NCI-H146 treated with DMSO at 0.1 percent for 48 hours (cell line): ENCODE data around the gene PROC.

ENCODE experiments used
- DNase-seq: peaks from one replicate; lab custom pipeline; 2025; ENCODE audit not compliant: unreplicated experiment; lab: John Stamatoyannopoulos, UW

PROC gene

GRCh38 chr2:127418300-127419111 lies at the start of gene PROC:
Gene PROC, plus strand, starts transcription at chr2:127418427. Its CDS starts 1,516 bp downstream, at chr2:127419943.
- no peak for DNase-seq

GRCh38 chr2:127370010-127370409 lies 48.2 kb upstream of the PROC start:
- no peak for DNase-seq

- DNase-seq, result no peak
Observed at GRCh38 chr2:127371037-127371436, 47.2 kb upstream of the PROC start.

- DNase-seq, result no peak
Observed at GRCh38 chr2:127373362-127374083, 44.7 kb upstream of the PROC start.

- DNase-seq, result no peak
Observed at GRCh38 chr2:127376257-127376656, 42.0 kb upstream of the PROC start.

- DNase-seq, result no peak
Observed at GRCh38 chr2:127377262-127377661, 41.0 kb upstream of the PROC start.

GRCh38 chr2:127378720-127379119 lies 39.5 kb upstream of the PROC start:
- no peak for DNase-seq

- no peak for DNase-seq
Observed at GRCh38 chr2:127379712-127380355, 38.4 kb upstream of the PROC start.

GRCh38 chr2:127381762-127382161 lies 36.5 kb upstream of the PROC start:
- DNase-seq, result no peak

GRCh38 chr2:127382831-127383230 lies 35.4 kb upstream of the PROC start:
- no peak for DNase-seq

GRCh38 chr2:127384529-127384928 lies 33.7 kb upstream of the PROC start:
- no peak for DNase-seq

GRCh38 chr2:127386246-127386645 lies 32.0 kb upstream of the PROC start:
- no peak for DNase-seq

GRCh38 chr2:127386764-127387654 lies 31.2 kb upstream of the PROC start:
- DNase-seq, result peak; percentile 76

GRCh38 chr2:127387655-127388422 lies 30.4 kb upstream of the PROC start, which contains the start of gene MAP3K2:
Gene MAP3K2, minus strand, starts transcription at chr2:127387975. Its CDS starts 44,846 bp downstream, at chr2:127343129.
- peak; percentile 77 for DNase-seq

- no peak for DNase-seq
Observed at GRCh38 chr2:127388423-127389164, 29.6 kb upstream of the PROC start.

- no peak for DNase-seq
Observed at GRCh38 chr2:127389778-127390435, 28.3 kb upstream of the PROC start.

- DNase-seq, result no peak
Observed at GRCh38 chr2:127392133-127392827, 25.9 kb upstream of the PROC start.
